Epithelial cell of alveolus of lung (primary cell): Measurements from ENCODE around the gene SPANXN5. TPM values are rescaled to one million over a fixed set of nuclear protein-coding genes. Genes with fewer than 3 reads are reported as not detected.

ENCODE experiments used
- total RNA-seq: library from RNA; depleted of rRNA; stranded (reverse); fragments of >200 nt; gene quantifications from 2 replicates; pipeline ENCODE4 v1.2.1, GENCODE V29; 2015

SPANXN5 gene, protein sequence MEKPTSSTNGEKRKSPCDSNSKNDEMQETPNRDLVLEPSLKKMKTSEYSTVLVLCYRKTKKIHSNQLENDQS
- total RNA-seq: not detected in 2 replicates

DNA sequence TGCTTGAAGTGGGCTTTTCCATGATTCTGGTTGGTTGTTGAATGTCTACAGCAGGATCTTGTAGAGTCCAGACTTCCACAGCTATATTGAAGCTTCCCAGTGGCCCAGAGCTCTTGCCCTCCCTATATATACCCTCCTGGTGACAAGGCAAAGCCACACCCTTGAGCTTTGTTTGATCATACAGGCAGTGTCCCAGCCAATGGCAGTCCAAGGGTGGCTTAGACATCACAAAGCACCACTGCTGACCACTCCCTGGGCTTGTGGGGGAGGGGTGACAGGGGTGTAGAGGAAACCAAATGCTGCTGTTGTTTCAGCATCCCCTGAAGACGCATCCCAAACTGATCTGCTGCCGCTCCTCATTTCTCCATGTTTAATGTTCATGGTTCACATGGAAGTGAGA is at the start of gene SPANXN5:
Gene SPANXN5, minus strand, starts transcription at position 101 of the 400 bp plus-strand sequence. Its CDS starts 79 bp downstream, at position 22.

DNA sequence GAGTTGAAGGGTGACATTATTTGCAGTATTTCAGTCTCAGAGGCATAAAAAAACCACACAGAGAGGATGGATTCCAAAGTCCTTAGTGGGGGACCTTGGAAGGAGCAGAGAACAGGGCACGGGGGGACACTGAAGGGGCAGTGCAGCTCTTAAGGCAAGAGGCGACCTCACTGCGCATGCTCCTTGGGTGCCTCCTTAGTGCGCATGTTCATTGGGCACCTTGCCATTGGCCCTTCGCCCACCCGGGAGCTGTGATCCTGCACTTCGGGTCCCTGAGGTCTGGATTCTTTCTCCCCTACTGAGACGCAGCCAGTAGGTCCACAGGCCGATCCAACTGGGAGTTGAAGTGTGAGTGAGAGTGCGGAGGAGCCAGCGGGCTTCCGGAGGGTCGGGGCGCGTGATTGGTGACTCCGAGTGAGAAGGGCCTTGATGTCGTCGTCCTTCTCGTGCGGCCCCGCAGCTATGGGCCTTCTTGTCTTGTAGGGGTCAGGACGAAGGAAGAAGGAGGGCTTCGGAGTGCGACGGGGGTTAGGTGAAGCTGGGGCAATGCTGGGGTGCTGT is 13.9 kb upstream of the SPANXN5 start, which contains the start of gene XAGE5:
Gene XAGE5, plus strand, starts transcription at position 223 of the 561 bp plus-strand sequence. CDS start 1,280 bp downstream, outside the sequence.

DNA sequence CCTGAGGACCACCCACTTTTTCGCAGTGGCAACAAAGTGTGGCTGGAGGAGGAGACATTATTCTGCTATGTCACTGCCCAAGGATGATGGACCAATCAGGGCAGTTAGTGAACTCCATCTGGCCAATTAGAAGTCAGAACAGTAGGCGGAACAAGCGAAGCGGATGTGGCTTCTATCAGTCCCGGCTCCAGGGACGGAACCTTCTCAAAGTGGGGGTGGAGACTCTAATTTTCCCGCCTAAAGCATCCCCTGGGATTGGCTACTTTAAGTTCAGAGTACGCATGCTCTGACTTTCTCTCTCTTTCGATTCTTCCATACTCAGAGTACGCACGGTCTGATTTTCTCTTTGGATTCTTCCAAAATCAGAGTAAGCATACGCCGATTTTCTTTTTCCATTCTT is 46.3 kb downstream of the SPANXN5 start, which contains the start of gene SSX2B:
Gene SSX2B, plus strand, starts transcription at position 301 of the 400 bp plus-strand sequence. CDS start 1,429 bp downstream, outside the sequence.

Other genes with a start within 250 kb of the SPANXN5 start
- not detected in 2 replicates for gene SSX7, start 142.5 kb downstream of the SPANXN5 start, total RNA-seq
- not detected in 2 replicates for gene SSX2, start 90.2 kb downstream of the SPANXN5 start, total RNA-seq
- not detected in 2 replicates for gene SSX2B, start 46.2 kb downstream of the SPANXN5 start, total RNA-seq
- gene XAGE5, start 13.9 kb upstream of the SPANXN5 start, total RNA-seq: not detected in 2 replicates
- not detected in 2 replicates for gene XAGE3, start 70.7 kb upstream of the SPANXN5 start, total RNA-seq
- 14.4 and 22.3 TPM in 2 replicates for gene FAM156B, start 99.9 kb upstream of the SPANXN5 start, total RNA-seq
- gene FAM156A, start 161.1 kb upstream of the SPANXN5 start, total RNA-seq: 4.0 and 19.5 TPM in 2 replicates